NB4 (cell line): ENCODE results near the gene CDYL.
A peak's percentile ranks its signal among the peaks of the same experiment; 100 is the strongest.

Source experiments
- DNase-seq: peaks from one replicate; pipeline ENCODE4 v3.0.0; 2010; ENCODE audit warnings: low read depth
- H3K4me3 ChIP-seq: one replicate; pipeline ENCODE4 v1.5.1; 2011; ENCODE audit warnings: mild to moderate bottlenecking, low read depth, low read length, moderate library complexity
- CTCF ChIP-seq: IDR thresholded peaks from one replicate; pipeline ENCODE4 v1.5.1; 2012; ENCODE audit warnings: low read depth, low read length
- MAX ChIP-seq: IDR thresholded peaks from 2 replicates; pipeline ENCODE4 v1.6.1; 2011; ENCODE audit warnings: low read depth, low read length
- MYC ChIP-seq: IDR thresholded peaks from 2 replicates; pipeline ENCODE4 v1.6.1; 2011; ENCODE audit warnings: low read depth, low read length
- POLR2A ChIP-seq: IDR thresholded peaks from 2 replicates; pipeline ENCODE4 v1.6.1; 2011; ENCODE audit warnings: mild to moderate bottlenecking; ENCODE audit not compliant: insufficient read length; ENCODE audit errors: extremely low read depth

Gene CDYL

GRCh38 chr6:4962905-4963304 lies 186.7 kb downstream of the CDYL start:
- no peak for TF ChIP-seq CTCF
- no peak for TF ChIP-seq POLR2A
- no peak for TF ChIP-seq MAX
- no peak for TF ChIP-seq MYC

GRCh38 chr6:4964675-4965561 lies 188.7 kb downstream of the CDYL start:
- no peak overlapping the region for H3K4me3 ChIP-seq
- no peak for TF ChIP-seq POLR2A
- no peak for TF ChIP-seq MYC
- TF ChIP-seq MAX, result no peak
- no peak for TF ChIP-seq CTCF
- DNase-seq, result no peak

More at GRCh38 chr6:4962905-4963304, 186.7 kb downstream of the CDYL start:
- no peak overlapping the region for H3K4me3 ChIP-seq
- DNase-seq, result no peak

GRCh38 chr6:4965562-4966389 lies 189.6 kb downstream of the CDYL start:
- H3K4me3 ChIP-seq, result no peak overlapping the region
- TF ChIP-seq MYC (no peak), CTCF (no peak), MAX (no peak), POLR2A (no peak)
- DNase-seq, result peak; percentile 49

GRCh38 chr6:4967301-4968030 lies 191.3 kb downstream of the CDYL start:
- DNase-seq, result no peak
- H3K4me3 ChIP-seq, result no peak overlapping the region
- TF ChIP-seq CTCF (no peak), POLR2A (no peak), MYC (no peak), MAX (no peak)

GRCh38 chr6:4969609-4970285 lies 193.5 kb downstream of the CDYL start:
- DNase-seq, result no peak
- TF ChIP-seq CTCF (no peak), POLR2A (no peak), MYC (no peak), MAX (no peak)

More at GRCh38 chr6:4969609-4970285, 193.5 kb downstream of the CDYL start:
- H3K4me3 ChIP-seq, result no peak overlapping the region
